GM12872 (cell line): ENCODE measurements around the gene MLXIPL.
A peak's percentile ranks its signal among the peaks of the same experiment; 100 is the strongest.

Source experiments
- CTCF ChIP-seq: IDR thresholded peaks from 3 replicates; pipeline ENCODE4 v1.5.1; 2011; ENCODE audit warnings: low read depth, mild to moderate bottlenecking, low read length, moderate library complexity; ENCODE audit not compliant: insufficient read depth

Gene MLXIPL

GRCh38 chr7:73593207-73594045 is 30.9 kb downstream of the MLXIPL start:
- TF ChIP-seq CTCF: no peak

GRCh38 chr7:73586911-73587310 is 37.4 kb downstream of the MLXIPL start:
- TF ChIP-seq CTCF: no peak

- no peak for TF ChIP-seq CTCF
Measured at GRCh38 chr7:73585196-73585595, 39.1 kb downstream of the MLXIPL start.

- no peak for TF ChIP-seq CTCF
Measured at GRCh38 chr7:73582664-73583202, 41.6 kb downstream of the MLXIPL start.

GRCh38 chr7:73578342-73579128 is 45.8 kb downstream of the MLXIPL start, which contains the start of gene TBL2:
TBL2 (minus strand) TSS chr7:73578579; CDS start chr7:73578549, 30 bp downstream.
- peak; percentile 26; the same call in 1 of the 3 replicates for TF ChIP-seq CTCF

- no peak for TF ChIP-seq CTCF
Measured at GRCh38 chr7:73577627-73578341, 46.5 kb downstream of the MLXIPL start.
